AG10803 (cell line): Measurements from ENCODE around the gene LAMA2.

Experiments used
- DNase-seq: peaks from one replicate; pipeline ENCODE4 v3.0.0; 2010; ENCODE audit warnings: low read depth
- H3K4me3 ChIP-seq: 2 replicates; pipeline ENCODE4 v1.5.1; 2011; ENCODE audit warnings: mild to moderate bottlenecking, low read length, control low read depth
- TF ChIP-seq, protein P1 (sequence below): conservative IDR thresholded peaks from 2 replicates; pipeline ENCODE4 v1.5.1; 2011; ENCODE audit warnings: mild to moderate bottlenecking, low read length, control low read depth, inconsistent platforms

The LAMA2 gene

DNA sequence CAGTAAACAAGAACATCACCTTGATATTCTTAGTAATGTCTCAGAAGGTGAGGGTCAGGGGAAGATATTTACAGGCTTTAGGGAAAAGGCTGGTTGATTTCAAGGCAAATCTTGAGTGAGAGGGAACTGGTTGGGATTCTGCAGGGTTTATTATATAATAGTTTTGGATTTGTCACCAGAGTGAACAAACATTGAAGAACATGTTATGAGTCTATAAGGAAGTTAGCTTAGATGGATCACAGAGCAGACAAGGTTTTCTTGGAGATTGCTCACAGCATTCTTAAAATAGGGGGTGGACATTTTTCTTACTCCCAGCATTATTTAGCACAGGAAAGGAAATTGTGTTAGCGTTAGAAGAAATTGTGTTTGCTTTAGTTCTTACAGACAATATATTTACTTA lies 324.9 kb downstream of the LAMA2 start:
- TF ChIP-seq, protein P1, sequence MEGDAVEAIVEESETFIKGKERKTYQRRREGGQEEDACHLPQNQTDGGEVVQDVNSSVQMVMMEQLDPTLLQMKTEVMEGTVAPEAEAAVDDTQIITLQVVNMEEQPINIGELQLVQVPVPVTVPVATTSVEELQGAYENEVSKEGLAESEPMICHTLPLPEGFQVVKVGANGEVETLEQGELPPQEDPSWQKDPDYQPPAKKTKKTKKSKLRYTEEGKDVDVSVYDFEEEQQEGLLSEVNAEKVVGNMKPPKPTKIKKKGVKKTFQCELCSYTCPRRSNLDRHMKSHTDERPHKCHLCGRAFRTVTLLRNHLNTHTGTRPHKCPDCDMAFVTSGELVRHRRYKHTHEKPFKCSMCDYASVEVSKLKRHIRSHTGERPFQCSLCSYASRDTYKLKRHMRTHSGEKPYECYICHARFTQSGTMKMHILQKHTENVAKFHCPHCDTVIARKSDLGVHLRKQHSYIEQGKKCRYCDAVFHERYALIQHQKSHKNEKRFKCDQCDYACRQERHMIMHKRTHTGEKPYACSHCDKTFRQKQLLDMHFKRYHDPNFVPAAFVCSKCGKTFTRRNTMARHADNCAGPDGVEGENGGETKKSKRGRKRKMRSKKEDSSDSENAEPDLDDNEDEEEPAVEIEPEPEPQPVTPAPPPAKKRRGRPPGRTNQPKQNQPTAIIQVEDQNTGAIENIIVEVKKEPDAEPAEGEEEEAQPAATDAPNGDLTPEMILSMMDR = no peak
- no peak for DNase-seq
- H3K4me3 ChIP-seq = no peak overlapping the region

DNA sequence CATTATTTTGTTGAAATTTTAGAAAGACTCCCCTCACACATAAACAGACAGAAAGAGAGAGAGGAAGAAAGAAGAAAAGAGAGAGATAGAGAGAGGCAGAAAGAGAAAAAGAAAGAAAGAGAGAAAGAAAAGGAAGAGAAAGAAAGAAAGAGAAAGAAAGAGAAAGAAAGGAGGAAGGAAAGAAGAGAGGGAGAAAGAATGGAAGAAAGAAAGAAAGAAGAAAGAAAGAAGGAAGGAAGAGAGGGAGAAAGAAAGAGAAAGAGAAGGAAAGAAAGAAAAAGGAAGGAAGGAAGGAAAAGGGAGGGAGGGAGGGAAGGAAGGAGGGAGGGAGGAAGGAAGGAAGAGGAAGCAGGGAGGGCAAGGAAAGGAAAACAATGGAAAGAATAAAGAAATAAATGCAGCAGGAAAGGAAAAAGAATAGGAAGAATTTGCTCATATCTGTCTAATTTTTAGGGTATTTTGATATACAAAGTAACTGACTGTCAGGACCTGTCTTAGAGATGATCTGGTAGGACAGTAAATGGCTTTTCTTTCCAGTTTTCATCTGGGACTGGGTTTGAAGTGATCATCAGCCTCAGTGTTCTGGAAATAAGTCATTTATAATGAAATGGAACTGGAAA lies 325.6 kb downstream of the LAMA2 start:
- TF ChIP-seq, protein P1 = no peak
- DNase-seq = no peak
- no peak overlapping the region for H3K4me3 ChIP-seq

DNA sequence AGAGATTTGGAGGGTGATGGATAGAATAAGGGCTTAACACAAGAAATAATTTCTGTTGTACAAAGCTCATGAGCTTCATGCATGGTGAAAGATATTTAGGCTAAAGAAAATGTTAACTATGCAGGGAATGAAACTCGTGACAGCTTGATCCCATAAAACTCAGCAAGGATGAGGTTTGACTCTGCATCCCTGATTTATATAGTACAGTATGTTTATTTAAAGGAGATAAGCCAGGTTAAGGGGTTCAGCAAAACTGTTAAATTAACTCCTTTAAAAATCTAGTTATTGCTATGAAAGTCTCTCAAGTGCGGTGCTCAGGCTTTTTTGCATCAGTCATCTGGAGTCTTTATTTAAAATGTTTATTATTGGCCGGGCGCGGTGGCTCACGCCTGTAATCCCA lies 326.4 kb downstream of the LAMA2 start:
- peak; percentile 42 for DNase-seq
- no peak overlapping the region for H3K4me3 ChIP-seq
- TF ChIP-seq, protein P1 = no peak

DNA sequence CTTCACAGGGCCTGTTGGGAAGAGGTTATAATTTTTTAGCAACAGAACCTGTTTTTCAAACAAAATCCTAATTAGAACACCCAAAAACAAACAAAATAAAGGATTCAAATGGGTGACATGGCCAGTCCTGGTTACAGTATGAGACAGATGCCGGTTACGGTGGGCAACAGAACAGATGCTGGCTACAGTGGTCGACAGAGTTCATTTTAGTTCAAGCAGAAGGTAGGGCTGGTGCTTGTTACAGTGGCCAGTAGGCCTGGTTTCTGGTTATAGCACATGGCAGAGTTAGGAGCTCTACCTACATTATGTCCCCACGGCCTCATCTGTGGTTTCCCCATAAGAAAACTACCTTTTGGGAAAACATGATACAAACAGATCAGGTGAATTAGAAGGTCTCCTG lies 327.7 kb downstream of the LAMA2 start:
- H3K4me3 ChIP-seq = no peak overlapping the region
- TF ChIP-seq, protein P1 = no peak
- no peak for DNase-seq

DNA sequence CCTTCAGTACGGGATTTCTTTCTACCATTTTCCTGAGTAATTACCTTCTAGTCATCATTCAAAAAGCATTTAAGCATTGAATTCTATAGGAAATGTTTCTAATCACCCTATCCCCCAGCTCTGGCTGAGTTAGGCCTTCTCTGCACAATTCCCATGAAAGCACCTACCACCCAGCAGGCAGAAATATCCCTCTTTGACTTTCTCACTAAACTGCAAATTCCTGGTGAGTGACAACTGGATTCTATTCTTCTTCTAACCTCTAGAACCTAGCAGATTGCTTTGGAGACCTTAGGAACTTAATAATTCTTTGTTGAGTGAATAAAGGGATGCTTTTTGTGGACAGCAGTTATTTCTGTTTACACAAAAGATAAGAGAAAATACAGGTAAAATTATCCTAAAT lies 328.7 kb downstream of the LAMA2 start:
- H3K4me3 ChIP-seq = no peak overlapping the region
- TF ChIP-seq, protein P1 = no peak
- peak; percentile 56 for DNase-seq

DNA sequence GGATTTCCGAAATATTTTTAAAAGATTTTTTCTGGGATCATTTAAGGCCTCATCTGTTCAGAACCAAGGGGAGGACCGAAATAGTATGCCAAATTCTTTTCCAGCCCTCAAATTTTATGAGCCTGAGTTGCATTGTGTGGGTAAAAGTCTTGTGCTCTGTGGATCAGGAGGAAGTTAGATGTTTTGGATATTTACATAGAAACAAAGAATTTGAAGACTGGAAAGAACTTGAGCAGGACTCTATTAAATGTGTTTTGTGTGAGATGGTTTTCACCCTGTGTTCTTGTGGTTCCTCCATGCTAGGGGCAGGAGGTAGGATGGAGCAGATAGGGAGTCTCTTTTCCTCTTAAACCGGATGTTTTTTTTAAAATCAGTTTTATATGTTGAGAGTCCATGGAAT lies 329.1 kb downstream of the LAMA2 start:
- TF ChIP-seq, protein P1 = no peak
- peak; percentile 93 for DNase-seq

DNA sequence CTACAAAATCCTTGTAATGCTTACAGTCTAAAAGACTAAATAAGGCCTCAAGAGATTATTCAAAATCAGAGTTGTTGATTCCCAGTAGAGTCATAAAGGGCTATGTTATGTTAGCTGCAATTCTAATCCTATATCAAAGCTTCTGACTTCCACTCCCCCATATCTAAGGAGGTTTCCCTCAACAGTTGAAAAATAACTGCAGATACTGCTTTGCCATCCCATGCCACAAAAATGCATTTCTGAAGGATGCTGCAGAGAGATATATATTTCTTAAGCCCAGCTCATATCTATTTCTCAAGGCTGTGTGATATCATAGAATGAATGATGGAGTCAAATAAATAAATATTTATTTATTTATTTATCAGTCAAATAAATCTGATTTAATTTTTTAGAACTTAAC lies 332.3 kb downstream of the LAMA2 start:
- no peak overlapping the region for H3K4me3 ChIP-seq
- TF ChIP-seq, protein P1 = no peak
- no peak for DNase-seq

More for the DNA sequence above, 329.1 kb downstream of the LAMA2 start:
- H3K4me3 ChIP-seq = no peak overlapping the region
